ENCODE data around the gene UQCC2. TPM values are rescaled to one million over a fixed set of nuclear protein-coding genes. Genes with fewer than 3 reads are reported as not detected.
A peak's percentile ranks its signal among the peaks of the same experiment; 100 is the strongest.

Gene UQCC2
- total RNA-seq, 1 donor from 2014 or later: 99.4 TPM

DNA sequence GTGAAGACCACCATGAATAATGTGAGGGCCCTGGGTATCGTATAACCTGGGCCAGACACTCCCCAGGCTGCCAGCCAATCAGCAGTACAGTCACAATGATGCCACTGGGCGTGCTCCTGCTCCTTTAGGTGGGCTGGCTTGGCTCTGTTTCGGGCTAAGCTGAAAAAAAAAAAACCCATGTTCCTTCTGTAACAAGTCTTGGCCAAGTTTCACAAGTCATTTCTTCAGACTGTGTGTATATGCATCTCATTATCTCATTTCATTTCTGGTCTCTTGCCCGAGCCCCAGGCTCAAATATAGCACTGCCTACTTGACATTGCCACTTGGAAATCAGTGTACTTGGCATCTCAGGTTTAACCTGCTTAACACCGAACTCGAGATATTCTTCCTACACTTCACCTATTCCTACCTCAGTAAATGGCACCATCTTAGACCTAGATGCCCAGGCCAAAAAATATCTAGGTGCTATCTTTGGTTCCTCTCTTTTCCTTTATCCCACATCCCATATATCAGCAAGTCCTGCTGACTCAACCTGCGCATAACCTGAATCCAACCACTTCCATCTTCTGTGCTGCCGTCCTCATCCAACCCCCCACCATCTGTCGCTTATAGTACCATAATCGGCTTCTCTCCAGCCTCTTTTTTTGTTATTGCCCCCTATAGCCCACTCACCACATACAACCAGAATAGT lies 1.8 kb downstream of the UQCC2 start:
- no peak for DNase-seq (ENCODE audit: low spot score, unreplicated experiment)
- H3K4me3 Mint-ChIP-seq (ENCODE audit: low read depth): peak overlapping the region; percentile 98
- H3K9me3 Mint-ChIP-seq (ENCODE audit: low read depth): no peaks in the 10 kb centered on the region
- peaks cover 27% of the 10 kb centered on the region for H3K4me1 Mint-ChIP-seq (ENCODE audit: low read depth)
- TF ChIP-seq, protein P1, sequence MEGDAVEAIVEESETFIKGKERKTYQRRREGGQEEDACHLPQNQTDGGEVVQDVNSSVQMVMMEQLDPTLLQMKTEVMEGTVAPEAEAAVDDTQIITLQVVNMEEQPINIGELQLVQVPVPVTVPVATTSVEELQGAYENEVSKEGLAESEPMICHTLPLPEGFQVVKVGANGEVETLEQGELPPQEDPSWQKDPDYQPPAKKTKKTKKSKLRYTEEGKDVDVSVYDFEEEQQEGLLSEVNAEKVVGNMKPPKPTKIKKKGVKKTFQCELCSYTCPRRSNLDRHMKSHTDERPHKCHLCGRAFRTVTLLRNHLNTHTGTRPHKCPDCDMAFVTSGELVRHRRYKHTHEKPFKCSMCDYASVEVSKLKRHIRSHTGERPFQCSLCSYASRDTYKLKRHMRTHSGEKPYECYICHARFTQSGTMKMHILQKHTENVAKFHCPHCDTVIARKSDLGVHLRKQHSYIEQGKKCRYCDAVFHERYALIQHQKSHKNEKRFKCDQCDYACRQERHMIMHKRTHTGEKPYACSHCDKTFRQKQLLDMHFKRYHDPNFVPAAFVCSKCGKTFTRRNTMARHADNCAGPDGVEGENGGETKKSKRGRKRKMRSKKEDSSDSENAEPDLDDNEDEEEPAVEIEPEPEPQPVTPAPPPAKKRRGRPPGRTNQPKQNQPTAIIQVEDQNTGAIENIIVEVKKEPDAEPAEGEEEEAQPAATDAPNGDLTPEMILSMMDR (IDR thresholded peaks at IDR 0.05; ENCODE audit: unreplicated experiment): no peak
- peaks cover 10% of the 10 kb centered on the region for H3K36me3 Mint-ChIP-seq (ENCODE audit: insufficient read depth)
- H3K27ac Mint-ChIP-seq: no peak overlapping the region
- H3K27me3 Mint-ChIP-seq: no peaks in the 10 kb centered on the region

DNA sequence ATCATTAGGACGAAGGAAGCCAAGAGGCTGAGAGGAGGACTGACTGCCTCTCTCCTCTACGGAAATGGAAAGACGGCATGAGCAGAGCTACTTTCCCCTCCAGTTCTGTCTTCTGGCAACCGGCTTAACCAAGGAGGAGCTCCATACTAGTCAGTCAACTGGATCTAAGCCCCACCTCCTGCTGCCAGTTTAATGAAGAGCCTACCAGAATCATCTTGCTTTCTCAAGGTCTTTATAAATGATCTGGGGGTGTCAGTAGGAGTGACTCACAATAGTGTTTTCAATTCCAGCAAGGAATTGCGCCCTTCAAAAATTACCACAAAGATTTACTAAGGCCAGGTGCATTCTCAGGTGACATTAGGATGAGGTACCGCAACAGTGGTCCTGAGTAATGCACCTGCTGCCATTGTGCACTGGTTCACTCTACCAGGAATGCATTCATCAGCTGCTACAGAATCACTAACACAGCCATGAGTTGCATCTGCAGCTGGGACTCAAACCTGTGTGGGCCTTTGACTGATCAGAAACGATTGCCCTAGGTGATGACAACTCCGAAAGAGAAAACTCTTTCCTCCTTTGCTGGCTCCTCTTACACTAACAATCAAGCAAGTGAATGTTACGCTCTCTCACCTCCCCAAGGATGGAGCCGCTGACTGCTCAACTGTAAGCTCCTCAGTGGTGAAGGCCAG lies 2.8 kb downstream of the UQCC2 start:
- H3K4me1 Mint-ChIP-seq (ENCODE audit: low read depth): peaks cover 31% of the 10 kb centered on the region

DNA sequence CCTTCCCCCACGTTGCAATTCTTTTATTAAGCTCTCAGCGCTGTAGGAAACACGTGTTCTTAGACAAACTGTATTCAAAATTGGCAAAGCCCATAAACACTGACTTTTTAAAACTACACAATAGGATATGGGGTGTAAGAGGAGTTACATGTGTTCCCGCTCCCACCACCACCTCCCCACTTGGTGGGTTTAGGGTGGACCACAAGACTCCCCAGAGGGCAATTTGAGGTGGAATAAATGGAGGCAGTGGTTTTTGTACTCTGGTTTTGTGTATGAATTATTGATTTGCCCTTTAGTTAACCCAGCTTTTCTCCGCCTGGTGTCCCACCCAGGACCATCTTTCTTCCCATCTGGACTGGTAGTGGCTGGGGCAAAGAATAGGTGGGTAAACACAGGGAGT lies 3.7 kb downstream of the UQCC2 start:
- DNase-seq (ENCODE audit: low spot score, unreplicated experiment): no peak
- no peaks in the 10 kb centered on the region for H3K27me3 Mint-ChIP-seq
- H3K4me3 Mint-ChIP-seq (ENCODE audit: low read depth): no peak overlapping the region
- H3K4me1 Mint-ChIP-seq (ENCODE audit: low read depth): peaks cover 31% of the 10 kb centered on the region
- TF ChIP-seq, protein P1 (IDR thresholded peaks at IDR 0.05; ENCODE audit: unreplicated experiment): no peak
- H3K36me3 Mint-ChIP-seq (ENCODE audit: insufficient read depth): peaks cover 10% of the 10 kb centered on the region
- no peaks in the 10 kb centered on the region for H3K9me3 Mint-ChIP-seq (ENCODE audit: low read depth)
- peak overlapping the region; percentile 45 for H3K27ac Mint-ChIP-seq

More for the DNA sequence above, 2.8 kb downstream of the UQCC2 start:
- no peak overlapping the region for H3K27ac Mint-ChIP-seq
- peaks cover 10% of the 10 kb centered on the region for H3K36me3 Mint-ChIP-seq (ENCODE audit: insufficient read depth)
- H3K27me3 Mint-ChIP-seq: no peaks in the 10 kb centered on the region
- H3K9me3 Mint-ChIP-seq (ENCODE audit: low read depth): no peaks in the 10 kb centered on the region
- no peak overlapping the region for H3K4me3 Mint-ChIP-seq (ENCODE audit: low read depth)
- DNase-seq (ENCODE audit: low spot score, unreplicated experiment): no peak
- TF ChIP-seq, protein P1 (IDR thresholded peaks at IDR 0.05; ENCODE audit: unreplicated experiment): no peak

DNA sequence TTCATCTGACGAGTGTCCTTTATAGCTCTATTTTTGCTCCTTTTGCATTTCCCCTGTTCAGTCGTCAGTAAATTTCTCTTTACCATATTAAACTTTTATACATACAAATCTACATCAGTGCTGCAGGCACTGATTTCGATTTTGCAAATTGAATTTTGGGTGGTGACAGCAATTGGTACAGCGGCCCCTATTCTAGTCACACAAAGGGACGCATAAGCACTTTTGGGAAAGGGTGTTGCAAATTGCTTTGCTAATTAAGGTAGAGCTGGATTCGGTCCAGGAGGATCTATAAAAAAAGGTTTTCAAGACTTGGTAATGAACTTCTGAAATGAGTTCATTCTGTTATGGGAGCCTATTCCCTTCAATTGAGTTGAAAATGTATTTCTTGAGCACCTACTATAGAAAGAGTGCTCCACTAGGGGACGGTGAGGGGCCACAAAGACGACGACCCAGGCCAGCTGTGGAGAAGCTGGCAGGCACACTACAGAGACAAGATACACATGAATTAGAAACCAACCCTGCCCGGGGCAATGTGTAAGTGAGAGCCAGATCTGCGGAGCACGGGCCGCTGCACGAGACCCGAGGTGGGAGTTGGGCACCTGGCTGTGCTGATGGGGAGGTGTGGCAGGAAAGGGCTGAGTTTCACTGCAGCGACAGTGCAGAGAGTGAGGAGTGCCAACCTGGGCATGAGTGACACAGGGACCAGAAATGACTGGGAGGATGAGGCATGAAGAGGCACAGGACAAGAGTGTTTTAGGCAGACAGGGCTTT lies 5.4 kb downstream of the UQCC2 start:
- Mint-ChIP-seq H3K9me3 (ENCODE audit: low read depth) (no peaks in the 10 kb centered on the region), H3K27me3 (no peaks in the 10 kb centered on the region), H3K27ac (peak overlapping the region; percentile 55), H3K4me3 (ENCODE audit: low read depth) (no peak overlapping the region), H3K4me1 (ENCODE audit: low read depth) (peaks cover 27% of the 10 kb centered on the region), H3K36me3 (ENCODE audit: insufficient read depth) (peaks cover 10% of the 10 kb centered on the region)
- DNase-seq (ENCODE audit: low spot score, unreplicated experiment): no peak
- TF ChIP-seq, protein P1 (IDR thresholded peaks at IDR 0.05; ENCODE audit: unreplicated experiment): no peak

DNA sequence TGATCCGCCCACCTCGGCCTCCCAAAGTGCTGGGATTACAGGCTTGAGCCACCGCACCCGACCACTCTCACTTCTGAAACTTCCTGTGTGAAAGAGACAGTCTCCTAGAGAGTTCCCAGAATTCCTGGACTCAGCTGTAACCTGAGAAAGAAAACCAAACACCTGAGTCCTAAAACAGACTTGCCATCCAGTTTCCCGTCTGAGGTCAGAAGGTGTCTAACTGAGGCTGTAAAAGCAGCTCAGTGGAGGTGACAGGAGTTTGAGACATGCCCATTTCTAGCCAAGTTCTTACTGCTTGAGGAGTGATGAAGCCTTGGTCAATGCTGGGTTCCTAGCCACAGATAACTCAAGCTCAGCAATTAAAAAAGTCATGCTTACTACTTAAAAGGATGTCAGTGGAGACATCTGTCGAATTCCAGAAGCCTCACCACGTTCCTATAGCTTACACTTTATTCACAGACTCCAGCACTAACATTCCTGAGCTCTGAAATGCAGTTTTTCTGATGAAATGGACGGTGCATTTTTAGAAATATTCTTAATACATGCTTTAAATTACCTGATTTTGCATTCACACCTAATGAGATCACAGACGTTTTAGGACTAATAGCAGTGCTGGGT lies 6.1 kb downstream of the UQCC2 start:
- Mint-ChIP-seq H3K27me3 (no peaks in the 10 kb centered on the region), H3K27ac (peak overlapping the region; percentile 59), H3K9me3 (ENCODE audit: low read depth) (no peaks in the 10 kb centered on the region), H3K36me3 (ENCODE audit: insufficient read depth) (peaks cover 8% of the 10 kb centered on the region), H3K4me1 (ENCODE audit: low read depth) (peaks cover 21% of the 10 kb centered on the region), H3K4me3 (ENCODE audit: low read depth) (no peak overlapping the region)
- TF ChIP-seq, protein P1 (IDR thresholded peaks at IDR 0.05; ENCODE audit: unreplicated experiment): no peak
- DNase-seq (ENCODE audit: low spot score, unreplicated experiment): no peak

Measured in progenitor cell of endocrine pancreas (in vitro differentiated cells).